Chondrocyte (in vitro differentiated cells): ENCODE results near the gene AKR1C8. TPM values are rescaled to one million over a fixed set of nuclear protein-coding genes. Genes with fewer than 3 reads are reported as not detected.
"Not testable (repeated sequence)": the region's sequence is repeated elsewhere in the genome, so short reads cannot be mapped to it uniquely, and the experiment has no call there.

ENCODE experiments used
- DNase-seq: peaks from one replicate; pipeline ENCODE4 v3.0.0; 2021; ENCODE audit warnings: mixed read lengths, low spot score
- H3K27ac Mint-ChIP-seq: one replicate; pipeline ENCODE4 v1.8.0; 2021; ENCODE audit warnings: mild to moderate bottlenecking, moderate library complexity, mixed read lengths; ENCODE audit not compliant: unreplicated experiment
- H3K27me3 Mint-ChIP-seq: 2 replicates; pipeline ENCODE4 v1.8.0; 2021; ENCODE audit warnings: low read depth, mixed read lengths
- H3K36me3 Mint-ChIP-seq: 2 replicates; pipeline ENCODE4 v1.8.0; 2021; ENCODE audit warnings: low read depth, mixed read lengths
- H3K4me1 Mint-ChIP-seq: 2 replicates; pipeline ENCODE4 v1.8.0; 2021; ENCODE audit warnings: low read depth, mild to moderate bottlenecking, mixed read lengths
- H3K4me3 Mint-ChIP-seq: one replicate; pipeline ENCODE4 v1.8.0; 2021; ENCODE audit warnings: mild to moderate bottlenecking, moderate library complexity, mixed read lengths; ENCODE audit not compliant: unreplicated experiment
- H3K9me3 Mint-ChIP-seq: 2 replicates; pipeline ENCODE4 v1.8.0; 2021; ENCODE audit warnings: low read depth, mixed read lengths
- CTCF ChIP-seq: fragments of 200-600 bp; sonication (generic); IDR thresholded peaks from 2 replicates; pipeline ENCODE4 v1.5.0; 2021; ENCODE audit warnings: antibody characterized with exemption, mild to moderate bottlenecking, moderate library complexity
- long read RNA-seq: library from polyadenylated mRNA; stranded (forward); transcript quantifications from one replicate; pipeline ENCODE4 v2.0.0, GENCODE V29; 2021
- total RNA-seq: library from RNA; stranded (reverse); gene quantifications from 3 replicates; pipeline ENCODE4 v1.2.1, GENCODE V29; 2021

Gene AKR1C8
- total RNA-seq, result not detected in 3 replicates
- long read RNA-seq, result 0 reads

DNA sequence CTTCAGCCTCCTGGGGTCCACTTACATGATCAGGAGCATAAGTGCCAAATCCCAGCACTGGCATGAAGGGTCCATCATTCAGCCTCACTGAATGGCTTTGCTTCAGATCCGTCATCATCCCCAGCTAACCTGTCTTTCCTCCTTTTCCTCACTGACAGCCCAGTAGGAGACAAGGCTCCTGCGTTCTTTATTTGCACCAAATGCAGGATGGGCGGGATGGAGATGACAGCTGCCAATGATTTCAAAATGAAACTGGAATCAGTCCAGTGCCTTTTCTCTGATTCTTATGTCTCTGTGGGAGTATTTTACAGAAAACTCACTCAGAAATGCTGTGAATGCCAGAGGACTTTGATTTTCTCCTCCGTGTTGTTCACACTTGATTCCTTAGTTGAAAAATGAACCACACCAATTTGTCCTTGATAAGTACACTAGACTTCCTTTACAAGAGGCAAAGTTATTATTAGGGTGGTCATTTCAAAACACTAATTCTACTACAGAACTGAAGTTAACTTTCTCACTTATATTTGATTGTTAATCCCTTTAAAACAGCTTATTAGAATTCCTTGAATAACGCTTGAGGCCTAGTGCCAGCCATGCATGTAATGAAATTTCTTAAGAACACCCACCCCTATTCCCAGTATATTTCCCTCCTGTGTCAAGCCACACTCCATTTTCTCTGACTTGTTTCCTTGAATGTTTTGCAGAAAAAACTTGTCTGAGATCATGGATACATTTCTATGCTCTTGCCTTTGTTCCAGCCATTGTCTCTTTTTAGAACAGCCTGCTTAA lies at the start of gene AKR1C8:
AKR1C8 (minus strand) TSS at position 164 of the 789 bp plus-strand sequence; CDS start at position 118, 46 bp downstream.
- Mint-ChIP-seq H3K4me1 (no peaks in the 10 kb centered on the region), H3K36me3 (no peaks in the 10 kb centered on the region), H3K27me3 (peaks cover 13% of the 10 kb centered on the region), H3K9me3 (no peaks in the 10 kb centered on the region), H3K27ac (no peak within 1 kb of the TSS), H3K4me3 (no peak within 1 kb of the TSS)
- TF ChIP-seq CTCF, result no peak
- DNase-seq, result no peak

- Mint-ChIP-seq H3K4me3 (no peak overlapping the region), H3K4me1 (no peaks in the 10 kb centered on the region), H3K27ac (no peak overlapping the region), H3K9me3 (peaks cover 24% of the 10 kb centered on the region), H3K36me3 (peaks cover 4% of the 10 kb centered on the region), H3K27me3 (peaks cover 9% of the 10 kb centered on the region)
- no peak for TF ChIP-seq CTCF
- no peak for DNase-seq
Measured at GRCh38 chr10:5234106-5234860, 49.3 kb upstream of the AKR1C8 start.

- H3K36me3 Mint-ChIP-seq, result peaks cover 4% of the 10 kb centered on the region
- no peak overlapping the region for H3K4me3 Mint-ChIP-seq
- TF ChIP-seq CTCF, result no peak
- peaks cover 24% of the 10 kb centered on the region for H3K9me3 Mint-ChIP-seq
- H3K27me3 Mint-ChIP-seq, result peaks cover 9% of the 10 kb centered on the region
- H3K4me1 Mint-ChIP-seq, result no peaks in the 10 kb centered on the region
- DNase-seq, result no peak
- no peak overlapping the region for H3K27ac Mint-ChIP-seq
Measured at GRCh38 chr10:5233324-5233723, 48.4 kb upstream of the AKR1C8 start.

DNA sequence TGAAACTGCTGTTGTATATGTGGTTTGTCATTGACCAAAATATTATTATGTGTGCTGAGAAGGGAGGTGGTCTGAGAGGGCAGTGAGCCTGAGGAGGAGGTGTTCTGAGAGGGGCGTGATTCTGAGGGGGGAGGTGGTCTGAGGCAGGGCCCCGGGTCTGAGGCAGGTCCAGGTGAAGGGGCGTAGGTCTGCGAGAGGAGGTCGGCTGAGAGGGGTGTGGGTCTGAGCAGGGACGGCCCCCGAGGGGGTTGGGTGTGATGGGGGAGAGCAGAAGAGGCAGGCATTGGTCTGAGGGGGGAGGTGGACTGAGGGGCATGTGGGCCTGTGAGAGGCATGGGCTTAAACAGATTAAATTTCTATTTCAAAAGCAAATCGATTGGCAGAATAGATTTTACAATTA lies 44.1 kb upstream of the AKR1C8 start:
- peaks cover 2% of the 10 kb centered on the region for H3K36me3 Mint-ChIP-seq
- no peak overlapping the region for H3K27ac Mint-ChIP-seq
- no peak overlapping the region for H3K4me3 Mint-ChIP-seq
- H3K4me1 Mint-ChIP-seq, result no peaks in the 10 kb centered on the region
- DNase-seq, result no peak
- peaks cover 5% of the 10 kb centered on the region for H3K27me3 Mint-ChIP-seq
- H3K9me3 Mint-ChIP-seq, result peaks cover 22% of the 10 kb centered on the region
- TF ChIP-seq CTCF, result no peak

- H3K4me1 Mint-ChIP-seq, H3K27ac Mint-ChIP-seq, H3K36me3 Mint-ChIP-seq, DNase-seq, H3K4me3 Mint-ChIP-seq, H3K27me3 Mint-ChIP-seq: not testable (repeated sequence)
- H3K9me3 Mint-ChIP-seq, result peaks cover 18% of the 10 kb centered on the region
Measured at GRCh38 chr10:5222942-5223341, 38.0 kb upstream of the AKR1C8 start.
